Adrenal gland (tissue), 5 donors: Measurements from ENCODE around the gene GRM4.

Experiments
- CTCF ChIP-seq, 6 experiments: fragments of 450-650 bp in 4 of 6; fragments of 200-600 bp in 2 of 6; sonication (generic) in 1 of 6; IDR thresholded peaks; 1 replicate in 5 of 6; 2 replicates in 1 of 6; pipeline versions ENCODE4 v1.5.1 to v1.8.0; 2016 to 2021; ENCODE audit warnings: antibody characterized with exemption in 6 of 6, mild to moderate bottlenecking in 2 of 6, moderate library complexity in 1 of 6
- POLR2A ChIP-seq, 2 donors: fragments of 450-650 bp; IDR thresholded peaks; one replicate each; pipeline ENCODE4 v1.6.1; 2017; ENCODE audit warnings: antibody characterized with exemption in 2 of 2, mild to moderate bottlenecking in 2 of 2, moderate library complexity in 1 of 2
- donor health status: DM: no; HTN: no; CAD: no.

- no peak for TF ChIP-seq CTCF (IDR thresholded peaks at IDR 0.05)
- TF ChIP-seq POLR2A (IDR thresholded peaks at IDR 0.05), result no peak
Measured at GRCh38 chr6:34061348-34061747, 84.5 kb downstream of the GRM4 start.
